ENCODE data around the gene PFDN2. TPM values are rescaled to one million over a fixed set of nuclear protein-coding genes. Genes with fewer than 3 reads are reported as not detected.

The PFDN2 gene
- total RNA-seq (10 to 100 TPM; 18.1 to 54.0 (median 46.9) TPM), polyA plus RNA-seq (10 to 100 TPM; 66.6 to 94.4 TPM)
- long read RNA-seq, donor 1, transcript PFDN2-201 (4 exons, 677 nt): major isoform, 9 of 9 reads
- long read RNA-seq, donor 1, partial matches to known transcripts: 0 of 9 reads
- long read RNA-seq, donor 1, other reads (novel, unspliced or antisense): 0 of 9 reads
- long read RNA-seq, donor 2, transcript PFDN2-201 (4 exons, 677 nt): major isoform, 102 of 120 reads
- long read RNA-seq, donor 2, partial matches to known transcripts: 17 of 120 reads
- long read RNA-seq, donor 2, other reads (novel, unspliced or antisense): 0 of 120 reads
- long read RNA-seq, donor 3, transcript PFDN2-201 (4 exons, 677 nt): major isoform, 40 of 44 reads
- long read RNA-seq, donor 3, partial matches to known transcripts: 3 of 44 reads
- long read RNA-seq, donor 3, other reads (novel, unspliced or antisense): 1 of 44 reads

GRCh38 chr1:161117759-161118581, at the start of gene PFDN2, which contains the start of gene NIT1:
Gene PFDN2, minus strand, starts transcription at chr1:161118037. Its CDS starts 11 bp downstream, at chr1:161118026.
Gene NIT1, plus strand, starts transcription at chr1:161118105. Its CDS starts 72 bp downstream, at chr1:161118177.
- Histone ChIP-seq H3K4me3 (peak within 1 kb of the TSS; percentile 87), H3K4me1 (ENCODE audit: insufficient read depth) (peaks cover 23% of the 10 kb centered on the region), H3K27ac (peak within 1 kb of the TSS; percentile 77 to 82), H3K9me3 (no peaks in the 10 kb centered on the region), H3K27me3 (no peaks in the 10 kb centered on the region), H3K36me3 (no peaks in the 10 kb centered on the region)
- peak in 1 of 3 donors; percentile 17 for TF ChIP-seq CTCF (IDR thresholded peaks at IDR 0.05)
- peak; percentile 17 for TF ChIP-seq EP300 (IDR thresholded peaks at IDR 0.05)
- TF ChIP-seq POLR2A (IDR thresholded peaks at IDR 0.05): peak; percentile 94
- DNase-seq: peak; percentile 84 to 92 (median 88)
- intact Hi-C loops (cut with DNase I): no loop called here
- WGBS, 3 donors: 1% methylated on average over 58 of the region's 58 CpGs

GRCh38 chr1:161166669-161167548, 49.1 kb upstream of the PFDN2 start:
- 5 to 7% (median 5%) methylated on average over 33 of the region's 33 CpGs for WGBS, 3 donors
- no peaks in the 10 kb centered on the region for H3K36me3 ChIP-seq
- peak overlapping the region; percentile 73 to 79 for H3K27ac ChIP-seq
- peak in 1 of 5 donors; percentile 55 for DNase-seq
- no peaks in the 10 kb centered on the region for H3K9me3 ChIP-seq
- intact Hi-C loops (cut with DNase I): no loop called here
- H3K4me1 ChIP-seq (ENCODE audit: insufficient read depth): peaks cover 4% of the 10 kb centered on the region
- no peaks in the 10 kb centered on the region for H3K27me3 ChIP-seq
- TF ChIP-seq POLR2A (IDR thresholded peaks at IDR 0.05): no peak
- no peak for TF ChIP-seq CTCF (IDR thresholded peaks at IDR 0.05)
- no peak for TF ChIP-seq EP300 (IDR thresholded peaks at IDR 0.05)
- peak overlapping the region; percentile 93 for H3K4me3 ChIP-seq

GRCh38 chr1:161165742-161166668, 48.2 kb upstream of the PFDN2 start, which contains the start of gene PPOX:
Gene PPOX, plus strand, starts transcription at chr1:161166426. Its CDS starts 422 bp downstream, at chr1:161166848.
- intact Hi-C loops (cut with DNase I): no loop called here
- no peaks in the 10 kb centered on the region for H3K27me3 ChIP-seq
- WGBS, 3 donors: 0 to 1% (median 0%) methylated on average over 47 to 54 of the region's 54 CpGs
- H3K36me3 ChIP-seq: no peaks in the 10 kb centered on the region
- peak; percentile 91 to 96 (median 93) for DNase-seq
- TF ChIP-seq POLR2A (IDR thresholded peaks at IDR 0.05) (peak; percentile 76), CTCF (IDR thresholded peaks at IDR 0.05) (peak; percentile 30 to 36 (median 36)), EP300 (IDR thresholded peaks at IDR 0.05) (no peak)
- H3K4me1 ChIP-seq (ENCODE audit: insufficient read depth): peaks cover 4% of the 10 kb centered on the region
- peak within 1 kb of the TSS; percentile 93 for H3K4me3 ChIP-seq
- H3K9me3 ChIP-seq: no peaks in the 10 kb centered on the region
- H3K27ac ChIP-seq: peak within 1 kb of the TSS; percentile 73 to 79
